Measurements from ENCODE around the gene NKX2-1. TPM values are rescaled to one million over a fixed set of nuclear protein-coding genes. Genes with fewer than 3 reads are reported as not detected.
A peak's percentile ranks its signal among the peaks of the same experiment; 100 is the strongest.

The NKX2-1 gene
- total RNA-seq, 1 experiment from 2014 or later: not detected

- Mint-ChIP-seq H3K9me3 (no peaks in the 10 kb centered on the region), H3K27me3 (ENCODE audit: low read depth) (peaks cover 34% of the 10 kb centered on the region), H3K36me3 (ENCODE audit: insufficient read depth in 1 of 3, low read depth in 3 of 3) (no peaks in the 10 kb centered on the region), H3K4me3 (no peak overlapping the region), H3K4me1 (peaks cover 0 to 11% of the 10 kb centered on the region in 2 experiments; a peak in 2 of 4 replicates), H3K27ac (no peak overlapping the region)
- Histone ChIP-seq H3T11ph (ENCODE audit: low read length) (no peak overlapping the region), H3K14ac (ENCODE audit: insufficient read depth, low read length) (no peak overlapping the region), H2BK20ac (ENCODE audit: low read depth, low read length, poor library complexity, severe bottlenecking) (no peak overlapping the region), H2BK15ac (ENCODE audit: low read depth, low read length) (no peak overlapping the region), H3K23me2 (ENCODE audit: insufficient read length, low read depth, low read length, poor library complexity, severe bottlenecking) (no peaks in the 10 kb centered on the region), H2AK5ac (ENCODE audit: insufficient read length, low read length) (no peak overlapping the region), H3K9me3 (ENCODE audit: control insufficient read depth, low read depth, low read length) (no peaks in the 10 kb centered on the region), H3K27ac (ENCODE audit: insufficient read length, low read depth, low read length) (no peak overlapping the region), H3K4me1 (ENCODE audit: insufficient read depth, low read length) (peaks cover 5% of the 10 kb centered on the region; the same call in 1 of the 2 replicates), H3K79me2 (ENCODE audit: insufficient read depth, low read length) (no peaks in the 10 kb centered on the region), H3K18ac (ENCODE audit: insufficient read length, low read depth, low read length) (no peak overlapping the region), H4K91ac (ENCODE audit: insufficient read length, low read depth, low read length) (no peak overlapping the region), H3K23ac (ENCODE audit: insufficient read length, low read depth, low read length) (no peak overlapping the region), H3K4me2 (ENCODE audit: insufficient read depth, insufficient read length, low read length) (no peak overlapping the region), H2BK12ac (ENCODE audit: insufficient read length, low read depth, low read length) (no peak overlapping the region), H4K20me1 (ENCODE audit: control insufficient read depth, insufficient read depth, insufficient read length) (no peaks in the 10 kb centered on the region), H3K27me3 (ENCODE audit: insufficient read depth, low read length) (no peaks in the 10 kb centered on the region), H4K8ac (replicated peaks; ENCODE audit: insufficient read length, low read depth, low read length) (no peak overlapping the region), H3K4ac (ENCODE audit: low read depth, low read length) (no peak overlapping the region), H2BK120ac (ENCODE audit: low read depth, low read length, poor library complexity, severe bottlenecking) (no peak overlapping the region), H2BK5ac (ENCODE audit: insufficient read length, low read length) (no peak overlapping the region), H4K5ac (ENCODE audit: insufficient read length, low read depth, low read length) (no peak overlapping the region), H3K56ac (ENCODE audit: insufficient read length, low read depth, low read length) (no peak overlapping the region), H3K79me1 (ENCODE audit: insufficient read depth, low read depth, low read length, poor library complexity, severe bottlenecking) (no peaks in the 10 kb centered on the region), H2AFZ (ENCODE audit: low read length) (no peak overlapping the region), H3K9ac (ENCODE audit: extremely low read depth, insufficient read length, low read length) (no peak overlapping the region)
- peak; percentile 91 for TF ChIP-seq CTCF (conservative IDR thresholded peaks at IDR 0.05)
- no peak for DNase-seq
- WGBS (ENCODE audit: extremely low coverage, insufficient read length, low lambda C conversion rate): no CpG with 5 or more reads among the region's 9 CpGs
Measured at GRCh38 chr14:36556811-36557433, 36.9 kb upstream of the NKX2-1 start.
